ENCODE results near the gene GHRL.

GHRL gene

GRCh38 chr3:10292505-10293419 lies at the start of gene GHRL:
TSS of gene GHRL (minus strand) at chr3:10292947. CDS start at chr3:10290180, 2,767 bp downstream.
- DNase-seq (ENCODE audit: low read depth in 3 of 3, low spot score in 1 of 3) = no peak

- no peak for DNase-seq (ENCODE audit: low read depth in 3 of 3, low spot score in 1 of 3)
Observed at GRCh38 chr3:10341901-10342398, 49.2 kb upstream of the GHRL start.

GRCh38 chr3:10340476-10340875 lies 47.7 kb upstream of the GHRL start:
- DNase-seq (ENCODE audit: low read depth in 3 of 3, low spot score in 1 of 3) = no peak

- no peak for DNase-seq (ENCODE audit: low read depth in 3 of 3, low spot score in 1 of 3)
Observed at GRCh38 chr3:10340046-10340445, 47.3 kb upstream of the GHRL start.

GRCh38 chr3:10339376-10339955 lies 46.7 kb upstream of the GHRL start:
- no peak for DNase-seq (ENCODE audit: low read depth in 3 of 3, low spot score in 1 of 3)

- no peak for DNase-seq (ENCODE audit: low read depth in 3 of 3, low spot score in 1 of 3)
Observed at GRCh38 chr3:10338591-10339353, 46.0 kb upstream of the GHRL start.

- DNase-seq (ENCODE audit: low read depth in 3 of 3, low spot score in 1 of 3) = no peak
Observed at GRCh38 chr3:10338164-10338470, 45.4 kb upstream of the GHRL start.

- no peak for DNase-seq (ENCODE audit: low read depth in 3 of 3, low spot score in 1 of 3)
Observed at GRCh38 chr3:10337323-10338163, 44.8 kb upstream of the GHRL start.

- no peak for DNase-seq (ENCODE audit: low read depth in 3 of 3, low spot score in 1 of 3)
Observed at GRCh38 chr3:10336761-10337160, 44.0 kb upstream of the GHRL start.

- DNase-seq (ENCODE audit: low read depth in 3 of 3, low spot score in 1 of 3) = no peak
Observed at GRCh38 chr3:10335871-10336622, 43.3 kb upstream of the GHRL start.

GRCh38 chr3:10335190-10335738 lies 42.5 kb upstream of the GHRL start:
- DNase-seq (ENCODE audit: low read depth in 3 of 3, low spot score in 1 of 3) = no peak

GRCh38 chr3:10334459-10334858 lies 41.7 kb upstream of the GHRL start:
- DNase-seq (ENCODE audit: low read depth in 3 of 3, low spot score in 1 of 3) = no peak

GRCh38 chr3:10334042-10334441 lies 41.3 kb upstream of the GHRL start:
- DNase-seq (ENCODE audit: low read depth in 3 of 3, low spot score in 1 of 3) = no peak

- no peak for DNase-seq (ENCODE audit: low read depth in 3 of 3, low spot score in 1 of 3)
Observed at GRCh38 chr3:10333349-10333650, 40.6 kb upstream of the GHRL start.

GRCh38 chr3:10332481-10333348 lies 40.0 kb upstream of the GHRL start:
- no peak for DNase-seq (ENCODE audit: low read depth in 3 of 3, low spot score in 1 of 3)

GRCh38 chr3:10331320-10331719 lies 38.6 kb upstream of the GHRL start:
- no peak for DNase-seq (ENCODE audit: low read depth in 3 of 3, low spot score in 1 of 3)

- no peak for DNase-seq (ENCODE audit: low read depth in 3 of 3, low spot score in 1 of 3)
Observed at GRCh38 chr3:10330319-10330718, 37.6 kb upstream of the GHRL start.

- no peak for DNase-seq (ENCODE audit: low read depth in 3 of 3, low spot score in 1 of 3)
Observed at GRCh38 chr3:10329495-10330015, 36.8 kb upstream of the GHRL start.
